Endothelial cell of umbilical vein (primary cell): ENCODE measurements around the gene EFNA5. TPM values are rescaled to one million over a fixed set of nuclear protein-coding genes. Genes with fewer than 3 reads are reported as not detected.

ENCODE experiments used
- BruUV-seq: library from RNA; stranded (reverse); fragments of 400-500 nt; replicated peaks from 2 replicates; lab custom pipeline; 2021; lab: Mats Ljungman, UMichigan
- CTCF ChIA-PET: fragments of 300-600, 350-600 bp; sonication (Branson Sonifier 250); formaldehyde crosslinking; loops from one replicate; lab custom pipeline; 2021; ENCODE audit warnings: antibody characterized with exemption, inconsistent platforms; lab: Charles Lee
- POLR2A ChIA-PET: fragments of 300-600, 350-600 bp; sonication (Branson Sonifier 250); formaldehyde crosslinking; loops from one replicate; lab custom pipeline; 2021; ENCODE audit warnings: antibody characterized with exemption, inconsistent platforms; lab: Charles Lee
- DNase-seq: peaks from one replicate; pipeline ENCODE4 v3.0.0-alpha.2; 2011; ENCODE audit warnings: low read depth, low spot score
- FAIRE-seq: peaks from 2 replicates; lab custom pipeline; 2011; peaks lifted over from hg19 to GRCh38; lab: Jason Lieb, UNC
- H2AFZ ChIP-seq: 2 replicates; pipeline ENCODE4 v1.6.0; 2012; ENCODE audit warnings: low read depth, low read length, control low read depth, inconsistent platforms
- H3K27ac ChIP-seq: 2 replicates; pipeline ENCODE4 v1.5.1; 2011; ENCODE audit warnings: low read depth, mild to moderate bottlenecking, control low read depth, low read length, moderate library complexity; ENCODE audit not compliant: insufficient read depth
- H3K27me3 ChIP-seq, 2 experiments: 2 replicates each; pipeline versions ENCODE4 v1.6.0 to v1.6.1; 2011; ENCODE audit warnings: low read length in 2 of 2, mixed read lengths in 1 of 2; ENCODE audit not compliant: control insufficient read depth in 2 of 2, insufficient read depth in 2 of 2
- H3K36me3 ChIP-seq, 2 experiments: 2 replicates in 1 of 2; 3 replicates in 1 of 2; pipeline ENCODE4 v1.5.1; 2011; ENCODE audit warnings: low read length in 2 of 2, mild to moderate bottlenecking in 1 of 2, moderate library complexity in 1 of 2; ENCODE audit not compliant: control insufficient read depth in 2 of 2, insufficient read depth in 2 of 2; ENCODE audit errors: extremely low read depth in 1 of 2
- H3K4me1 ChIP-seq: 3 replicates; pipeline ENCODE4 v1.5.1; 2011; ENCODE audit warnings: mild to moderate bottlenecking, low read length; ENCODE audit not compliant: control insufficient read depth, insufficient read depth; ENCODE audit errors: extremely low read depth
- H3K4me2 ChIP-seq: 2 replicates; pipeline ENCODE4 v1.6.1; 2011; ENCODE audit warnings: low read length, control low read depth, mixed read lengths; ENCODE audit not compliant: insufficient read depth
- H3K4me3 ChIP-seq, 3 experiments: fragments of 200-600 bp in 1 of 3; sonication (generic), shearing (Covaris generic) in 1 of 3; replicated peaks in 1 of 3; 2 replicates each; pipeline ENCODE4 v1.5.1; 2011 to 2016; ENCODE audit warnings: control low read depth in 3 of 3, low read length in 3 of 3, mild to moderate bottlenecking in 2 of 3, inconsistent platforms in 1 of 3, low read depth in 1 of 3, moderate library complexity in 1 of 3; ENCODE audit not compliant: insufficient read depth in 1 of 3
- H3K79me2 ChIP-seq: 2 replicates; pipeline ENCODE4 v1.6.0; 2012; ENCODE audit warnings: low read length, inconsistent platforms; ENCODE audit not compliant: control insufficient read depth, insufficient read depth
- H3K9ac ChIP-seq: replicated peaks from 2 replicates; pipeline ENCODE3; 2011; ENCODE audit warnings: low read length, control low read depth; ENCODE audit not compliant: insufficient read depth; ENCODE audit errors: extremely low read depth
- H3K9me1 ChIP-seq: replicated peaks from 3 replicates; pipeline ENCODE4 v1.6.0; 2011; ENCODE audit warnings: mild to moderate bottlenecking, low read length; ENCODE audit not compliant: control insufficient read depth, insufficient read depth; ENCODE audit errors: extremely low read depth
- H3K9me3 ChIP-seq: replicated peaks from 2 replicates; pipeline ENCODE4 v1.5.1; 2012; ENCODE audit warnings: low read length, inconsistent platforms; ENCODE audit not compliant: control insufficient read depth, insufficient read depth
- H4K20me1 ChIP-seq: replicated peaks from 2 replicates; pipeline ENCODE3; 2011; ENCODE audit warnings: mild to moderate bottlenecking, low read length; ENCODE audit not compliant: control insufficient read depth, insufficient read depth; ENCODE audit errors: extremely low read depth
- CTCF ChIP-seq, 2 donors: IDR thresholded peaks; 1 replicate in 1 of 2; 2 replicates in 1 of 2; pipeline ENCODE4 v1.5.1; 2011; ENCODE audit warnings: low read length in 2 of 2, mild to moderate bottlenecking in 2 of 2, moderate library complexity in 2 of 2, control low read depth in 1 of 2, inconsistent platforms in 1 of 2, low read depth in 1 of 2; ENCODE audit not compliant: insufficient read depth in 1 of 2; ENCODE audit errors: extremely low read depth in 1 of 2
- EZH2 ChIP-seq: IDR thresholded peaks from 2 replicates; pipeline ENCODE4 v1.6.1; 2012; ENCODE audit warnings: borderline replicate concordance, low read depth, mild to moderate bottlenecking, moderate library complexity, low read length, inconsistent platforms; ENCODE audit not compliant: severe bottlenecking
- FOS ChIP-seq: IDR thresholded peaks from 2 replicates; pipeline ENCODE4 v1.6.1; 2011; ENCODE audit warnings: mild to moderate bottlenecking, low read length, moderate library complexity, borderline replicate concordance; ENCODE audit not compliant: insufficient read depth
- dilution Hi-C: fragments of 300-500 bp; cut with MboI; formaldehyde crosslinking; loops from one replicate; pipeline ENCODE4 v1.15.0; 2019; ENCODE audit warnings: low sequenced_read_pairs; ENCODE audit not compliant: extremely low pct_ligation_motif_present
- intact Hi-C: fragments of 100-400 bp; cut with micrococcal nuclease; formaldehyde crosslinking; loops from one replicate; pipeline ENCODE4 v1.10.0; 2022
- polyA plus RNA-seq, 4 experiments: library from polyadenylated mRNA; depleted of rRNA in 3 of 4; stranded (reverse) in 3 of 4; unstranded in 1 of 4; fragments of >200 nt; gene quantifications; 2 replicates each; pipeline versions ENCODE4 v1.2.1 to v1.2.3, GENCODE V29; 2011 to 2012; ENCODE audit warnings: missing spikeins in 1 of 4
- total RNA-seq: library from RNA; stranded (reverse); gene quantifications from 2 replicates; pipeline ENCODE4 v1.2.3, GENCODE V29; 2021

The EFNA5 gene
- total and polyA plus RNA-seq, 2 donors (not counting 3 experiments of a cell fraction or from before 2014, with no cell fraction given) = 13.6 to 22.1 TPM

- H3K27ac ChIP-seq = peak overlapping the region; percentile 52
- BruUV-seq = no TSS peak
- peak overlapping the region; percentile 58 for H3K9ac ChIP-seq
- intact Hi-C loops (loop anchor here (1.0 kb wide), 1 partner anchor 98 kb away; no protein-coding TSS in a partner anchor), dilution Hi-C loops (no loop called here)
- no peak overlapping the region for H3K4me3 ChIP-seq
- TF ChIP-seq CTCF (IDR thresholded peaks at IDR 0.05; ENCODE audit: extremely low read depth in 1 of 2, insufficient read depth in 1 of 2, low read depth in 1 of 2, low read length in 2 of 2) = no peak
- TF ChIP-seq EZH2 = no peak
- no peak for TF ChIP-seq FOS
- H3K9me1 ChIP-seq = no peaks in the 10 kb centered on the region
- ChIA-PET CTCF (interaction anchor here (0.7 to 1.8 kb wide), 4 partner anchors 9 to 142 kb away, joined by 3 to 5 read pairs (median 3); no protein-coding TSS in a partner anchor), POLR2A (no interaction called here)
- H3K27me3 ChIP-seq = no peaks in the 10 kb centered on the region
- no peaks in the 10 kb centered on the region for H4K20me1 ChIP-seq
- peaks cover 31% of the 10 kb centered on the region for H3K4me1 ChIP-seq
- H3K79me2 ChIP-seq = peaks cover 3% of the 10 kb centered on the region
- FAIRE-seq = peak; percentile 26
- H3K4me2 ChIP-seq = peak overlapping the region; percentile 86
- H3K9me3 ChIP-seq = no peaks in the 10 kb centered on the region
- peak; percentile 65 for DNase-seq
- no peaks in the 10 kb centered on the region for H3K36me3 ChIP-seq
- H2AFZ ChIP-seq = peak overlapping the region; percentile 23
These were observed 104.7 kb downstream of the EFNA5 start for GRCh38 chr5:107565791-107566767.
